GM12891 (cell line): ENCODE data around the gene SCN4A.

ENCODE experiments used
- POLR2A ChIP-seq: IDR thresholded peaks from 2 replicates; pipeline ENCODE4 v1.6.1; 2011; ENCODE audit warnings: low read depth, low read length, control low read depth
- POLR2AphosphoS5 ChIP-seq: IDR thresholded peaks from 2 replicates; pipeline ENCODE4 v1.6.1; 2011; ENCODE audit warnings: low read depth, low read length, control low read depth

DNA sequence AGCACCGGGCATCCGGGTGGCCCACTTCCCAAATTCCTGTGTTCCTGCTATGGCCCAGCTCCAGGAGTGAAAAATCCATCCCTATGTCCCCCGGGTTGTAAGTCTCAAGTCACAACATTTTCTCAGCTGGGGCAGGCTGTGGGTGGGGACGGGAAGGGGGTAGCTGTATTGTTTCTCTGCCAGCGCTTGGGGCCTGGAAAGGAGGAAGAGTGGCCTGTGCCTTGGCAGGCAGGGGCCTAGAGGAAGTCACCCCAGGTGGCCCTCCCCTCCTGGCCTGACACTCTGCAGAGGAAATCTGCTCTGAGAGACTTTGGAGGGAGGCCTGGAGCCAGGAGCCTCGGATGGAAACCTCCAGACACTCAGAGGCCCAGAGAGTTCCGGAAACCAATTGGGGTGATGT is 10.6 kb upstream of the SCN4A start:
- TF ChIP-seq POLR2AphosphoS5 (no peak), POLR2A (no peak)
